Ascending aorta (tissue), 2 donors: Measurements from ENCODE around the gene ZNF329. TPM values are rescaled to one million over a fixed set of nuclear protein-coding genes. Genes with fewer than 3 reads are reported as not detected.

Experiments used
- DNase-seq, 2 donors: peaks; one replicate each; pipeline ENCODE4 v3.0.0-alpha.2; 2019; ENCODE audit warnings: low spot score in 2 of 2
- H3K27ac ChIP-seq, 2 donors: fragments of 200-600 bp; sonication (generic); one replicate each; pipeline ENCODE4 v1.5.1; 2016 to 2017; ENCODE audit warnings: mild to moderate bottlenecking in 1 of 2
- H3K27me3 ChIP-seq: fragments of 200-600 bp; sonication (generic); one replicate; pipeline ENCODE4 v1.5.1; 2017
- H3K36me3 ChIP-seq, 2 donors: fragments of 200-600 bp; sonication (generic); one replicate each; pipeline ENCODE4 v1.5.1; 2016
- H3K4me1 ChIP-seq, 2 donors: fragments of 200-600 bp; sonication (generic); one replicate each; pipeline ENCODE4 v1.5.1; 2016 to 2017; ENCODE audit warnings: mild to moderate bottlenecking in 1 of 2
- H3K4me3 ChIP-seq, 2 donors: fragments of 200-600 bp; sonication (generic); one replicate each; pipeline ENCODE4 v1.5.1; 2016 to 2017; ENCODE audit warnings: mild to moderate bottlenecking in 1 of 2
- H3K9me3 ChIP-seq, 2 donors: fragments of 200-600 bp; sonication (generic); one replicate each; pipeline ENCODE4 v1.5.1; 2016
- CTCF ChIP-seq, 3 experiments: fragments of 200-600 bp in 2 of 3; fragments of 450-650 bp in 1 of 3; sonication (generic) in 2 of 3; IDR thresholded peaks; one replicate each; pipeline ENCODE4 v1.5.1; 2016 to 2019; ENCODE audit warnings: antibody characterized with exemption in 3 of 3, mild to moderate bottlenecking in 1 of 3, moderate library complexity in 1 of 3
- intact Hi-C: fragments of 100-400 bp; cut with DNase I; formaldehyde crosslinking; loops from one replicate; pipeline ENCODE4 v1.15.1; 2023
- total RNA-seq: library from RNA; depleted of rRNA; stranded (reverse); fragments of >200 nt; gene quantifications from one replicate; pipeline ENCODE4 v1.1.0, GENCODE V29; 2016

The ZNF329 gene
- total RNA-seq, 1 donor from 2014 or later = 3.8 TPM

GRCh38 chr19:58088521-58089052 lies 62.0 kb downstream of the ZNF329 start:
- DNase-seq = no peak
- H3K9me3 ChIP-seq = peaks cover 69 to 84% of the 10 kb centered on the region in 2 donors
- no peaks in the 10 kb centered on the region for H3K4me1 ChIP-seq
- H3K27ac ChIP-seq = no peak overlapping the region
- TF ChIP-seq CTCF (IDR thresholded peaks at IDR 0.05) = no peak
- H3K27me3 ChIP-seq = no peaks in the 10 kb centered on the region
- intact Hi-C loops = no loop called here
- H3K4me3 ChIP-seq = no peak overlapping the region
- peaks cover 58 to 64% of the 10 kb centered on the region in 2 donors for H3K36me3 ChIP-seq

GRCh38 chr19:58086825-58087710 lies 63.5 kb downstream of the ZNF329 start:
- no peaks in the 10 kb centered on the region for H3K4me1 ChIP-seq
- H3K27ac ChIP-seq = no peak overlapping the region
- H3K36me3 ChIP-seq = peaks cover 60 to 66% of the 10 kb centered on the region in 2 donors
- intact Hi-C loops = no loop called here
- peaks cover 73 to 85% of the 10 kb centered on the region in 2 donors for H3K9me3 ChIP-seq
- no peak for DNase-seq
- no peaks in the 10 kb centered on the region for H3K27me3 ChIP-seq
- no peak overlapping the region for H3K4me3 ChIP-seq
- no peak for TF ChIP-seq CTCF (IDR thresholded peaks at IDR 0.05)

- Histone ChIP-seq H3K4me3 (no peak overlapping the region), H3K27me3 (no peaks in the 10 kb centered on the region), H3K27ac (no peak overlapping the region), H3K9me3 (peaks cover 70 to 94% of the 10 kb centered on the region in 2 donors), H3K4me1 (no peaks in the 10 kb centered on the region), H3K36me3 (peaks cover 60 to 66% of the 10 kb centered on the region in 2 donors)
- intact Hi-C loops = no loop called here
- DNase-seq = no peak
- TF ChIP-seq CTCF (IDR thresholded peaks at IDR 0.05) = no peak
Observed at GRCh38 chr19:58085348-58085875, 65.2 kb downstream of the ZNF329 start.

GRCh38 chr19:58084596-58085347 lies 65.8 kb downstream of the ZNF329 start:
- Histone ChIP-seq H3K36me3 (peaks cover 56 to 64% of the 10 kb centered on the region in 2 donors), H3K27me3 (no peaks in the 10 kb centered on the region), H3K4me1 (no peaks in the 10 kb centered on the region), H3K27ac (no peak overlapping the region), H3K9me3 (peaks cover 64 to 94% of the 10 kb centered on the region in 2 donors), H3K4me3 (no peak overlapping the region)
- DNase-seq = no peak
- intact Hi-C loops = no loop called here
- no peak for TF ChIP-seq CTCF (IDR thresholded peaks at IDR 0.05)

GRCh38 chr19:58083021-58083420 lies 67.6 kb downstream of the ZNF329 start:
- DNase-seq = no peak
- Histone ChIP-seq H3K4me1 (no peaks in the 10 kb centered on the region), H3K4me3 (no peak overlapping the region), H3K27ac (no peak overlapping the region), H3K9me3 (peaks cover 60 to 100% of the 10 kb centered on the region in 2 donors), H3K36me3 (peaks cover 46 to 54% of the 10 kb centered on the region in 2 donors), H3K27me3 (no peaks in the 10 kb centered on the region)
- TF ChIP-seq CTCF (IDR thresholded peaks at IDR 0.05) = no peak
- intact Hi-C loops = no loop called here
